ENCODE data around the gene DRGX.

Gene DRGX

GRCh38 chr10:49361735-49362568, 33.9 kb downstream of the DRGX start:
- in situ Hi-C loops (cut with HindIII; ENCODE audit: low pct_unique_long_range_greater_than_20kb, low sequenced_read_pairs): no loop called here
- no peak for TF ChIP-seq JUND (IDR thresholded peaks at IDR 0.05; ENCODE audit: low read depth)
- no peak for DNase-seq (ENCODE audit: low read depth in 1 of 2, low spot score in 1 of 2)

GRCh38 chr10:49361178-49361554, 34.7 kb downstream of the DRGX start:
- no peak for TF ChIP-seq JUND (IDR thresholded peaks at IDR 0.05; ENCODE audit: low read depth)
- in situ Hi-C loops (cut with HindIII; ENCODE audit: low pct_unique_long_range_greater_than_20kb, low sequenced_read_pairs): no loop called here
- no peak for DNase-seq (ENCODE audit: low read depth in 1 of 2, low spot score in 1 of 2)

GRCh38 chr10:49360271-49361177, 35.4 kb downstream of the DRGX start:
- in situ Hi-C loops (cut with HindIII; ENCODE audit: low pct_unique_long_range_greater_than_20kb, low sequenced_read_pairs): no loop called here
- TF ChIP-seq JUND (IDR thresholded peaks at IDR 0.05; ENCODE audit: low read depth): no peak

DNA sequence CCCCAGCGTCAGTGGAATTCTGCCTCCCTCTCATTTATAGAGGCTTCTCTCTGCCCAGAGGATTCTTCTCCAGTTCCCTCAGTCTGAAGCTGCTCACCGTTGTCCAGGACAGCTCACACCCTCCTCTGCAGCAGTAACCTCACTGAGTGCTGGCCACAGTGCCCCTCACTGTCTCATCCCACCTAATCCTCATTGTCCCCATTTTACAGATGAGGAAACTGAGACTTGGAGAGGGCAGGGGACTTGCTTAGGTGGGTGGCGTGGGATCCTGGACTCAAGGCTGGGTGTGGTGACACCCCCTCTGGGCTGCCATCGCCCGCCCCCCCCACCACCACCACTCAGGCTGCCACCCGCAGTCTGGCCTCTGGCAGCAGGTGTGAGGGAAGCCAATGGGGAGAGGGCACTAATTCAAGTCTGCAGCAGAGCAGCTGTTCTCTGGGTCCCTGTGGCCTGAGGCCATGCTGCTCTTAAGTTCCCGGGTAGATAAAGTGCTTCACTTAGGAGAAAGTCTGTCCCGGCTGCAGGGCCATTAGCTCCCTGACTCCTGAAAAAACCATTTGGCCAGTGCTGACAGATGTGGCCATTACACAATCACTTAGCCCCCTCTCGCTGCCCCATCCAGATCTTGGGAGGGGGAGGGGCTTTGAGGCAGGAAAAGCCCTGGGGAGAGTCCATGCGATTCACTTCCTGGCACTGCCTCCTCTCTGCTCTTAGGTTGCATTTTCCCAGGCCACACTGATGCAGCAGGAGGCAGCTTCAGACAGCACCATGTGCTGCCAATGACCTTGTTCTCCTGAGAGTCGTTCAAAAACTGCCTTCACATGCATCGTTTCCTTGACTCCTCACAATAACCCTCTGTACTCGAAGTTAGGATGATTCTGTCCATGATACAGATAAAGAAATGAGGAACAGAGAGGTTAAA, 36.3 kb downstream of the DRGX start:
- DNase-seq (ENCODE audit: low read depth in 1 of 2, low spot score in 1 of 2): no peak
- in situ Hi-C loops (cut with HindIII; ENCODE audit: low pct_unique_long_range_greater_than_20kb, low sequenced_read_pairs): no loop called here
- TF ChIP-seq JUND (IDR thresholded peaks at IDR 0.05; ENCODE audit: low read depth): no peak

More at GRCh38 chr10:49360271-49361177, 35.4 kb downstream of the DRGX start:
- DNase-seq (ENCODE audit: low read depth in 1 of 2, low spot score in 1 of 2): no peak

DNA sequence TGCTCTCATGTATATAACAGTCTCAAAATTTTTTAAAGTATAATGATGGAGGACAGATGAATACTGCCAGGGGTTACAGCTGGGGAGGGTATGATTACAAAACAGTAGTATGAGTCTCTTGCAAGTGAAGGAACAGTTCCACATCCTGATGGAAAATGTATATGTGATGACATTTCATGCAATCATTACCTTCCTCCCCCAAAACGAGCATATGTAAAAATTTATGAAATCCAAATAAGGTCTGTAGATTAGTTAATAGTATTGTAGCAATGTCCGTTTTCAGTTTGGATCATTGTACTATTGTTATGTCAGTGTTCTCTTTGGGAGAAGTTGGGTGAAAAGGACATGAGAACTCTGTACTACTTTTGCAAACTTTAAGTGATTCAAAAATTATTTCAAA, 38.0 kb downstream of the DRGX start:
- in situ Hi-C loops (cut with HindIII; ENCODE audit: low pct_unique_long_range_greater_than_20kb, low sequenced_read_pairs): no loop called here
- DNase-seq (ENCODE audit: low read depth in 1 of 2, low spot score in 1 of 2): no peak
- TF ChIP-seq JUND (IDR thresholded peaks at IDR 0.05; ENCODE audit: low read depth): no peak

- TF ChIP-seq JUND (IDR thresholded peaks at IDR 0.05; ENCODE audit: low read depth): no peak
- in situ Hi-C loops (cut with HindIII; ENCODE audit: low pct_unique_long_range_greater_than_20kb, low sequenced_read_pairs): no loop called here
- no peak for DNase-seq (ENCODE audit: low read depth in 1 of 2, low spot score in 1 of 2)
Measured at GRCh38 chr10:49356944-49357343, 38.9 kb downstream of the DRGX start.

DNA sequence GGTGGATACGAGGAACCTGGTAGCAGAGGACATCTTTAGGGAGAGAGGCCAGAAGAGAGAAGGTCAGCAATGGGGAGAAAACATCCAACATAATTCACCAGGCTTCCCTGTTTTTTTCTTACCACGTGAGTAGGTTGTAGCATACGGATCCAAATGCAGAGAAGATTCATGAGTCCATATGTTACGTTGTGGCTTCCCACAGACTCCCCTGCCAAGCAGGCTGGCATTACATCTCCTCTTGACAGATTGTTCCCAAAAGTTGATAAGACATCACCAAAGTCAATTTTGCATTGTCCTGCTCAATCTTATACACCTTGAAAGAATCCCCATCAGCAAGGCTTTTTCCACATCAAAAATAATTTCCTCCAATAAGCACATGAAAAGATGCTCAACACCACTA, 39.7 kb downstream of the DRGX start:
- in situ Hi-C loops (cut with HindIII; ENCODE audit: low pct_unique_long_range_greater_than_20kb, low sequenced_read_pairs): no loop called here
- TF ChIP-seq JUND (IDR thresholded peaks at IDR 0.05; ENCODE audit: low read depth): no peak
- no peak for DNase-seq (ENCODE audit: low read depth in 1 of 2, low spot score in 1 of 2)

DNA sequence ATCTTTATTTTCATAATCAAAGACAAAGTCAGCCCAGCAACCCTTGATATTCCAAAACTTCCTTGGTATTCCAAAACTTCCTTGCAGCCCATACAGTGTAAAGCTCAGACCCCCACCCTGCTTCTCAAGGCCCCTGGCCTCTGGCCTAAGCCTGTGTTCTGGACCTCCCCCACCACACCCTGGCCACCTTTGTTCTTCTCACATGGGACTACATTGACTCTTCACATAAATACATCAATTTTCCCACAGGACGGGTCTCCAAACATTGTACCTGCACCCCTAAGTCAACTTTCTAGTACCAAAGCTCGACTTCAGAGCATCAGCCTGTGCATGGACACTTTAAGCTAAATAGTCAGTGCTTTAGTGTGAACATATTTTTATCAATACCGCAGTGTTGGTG, 40.7 kb downstream of the DRGX start:
- in situ Hi-C loops (cut with HindIII; ENCODE audit: low pct_unique_long_range_greater_than_20kb, low sequenced_read_pairs): no loop called here
- no peak for TF ChIP-seq JUND (IDR thresholded peaks at IDR 0.05; ENCODE audit: low read depth)
- no peak for DNase-seq (ENCODE audit: low read depth in 1 of 2, low spot score in 1 of 2)

- in situ Hi-C loops (cut with HindIII; ENCODE audit: low pct_unique_long_range_greater_than_20kb, low sequenced_read_pairs): no loop called here
- no peak for TF ChIP-seq JUND (IDR thresholded peaks at IDR 0.05; ENCODE audit: low read depth)
- no peak for DNase-seq (ENCODE audit: low read depth in 1 of 2, low spot score in 1 of 2)
Measured at GRCh38 chr10:49354593-49354992, 41.3 kb downstream of the DRGX start.

GRCh38 chr10:49353895-49354566, 41.9 kb downstream of the DRGX start:
- in situ Hi-C loops (cut with HindIII; ENCODE audit: low pct_unique_long_range_greater_than_20kb, low sequenced_read_pairs): no loop called here
- DNase-seq (ENCODE audit: low read depth in 1 of 2, low spot score in 1 of 2): no peak
- no peak for TF ChIP-seq JUND (IDR thresholded peaks at IDR 0.05; ENCODE audit: low read depth)

GRCh38 chr10:49353026-49353894, 42.6 kb downstream of the DRGX start:
- in situ Hi-C loops (cut with HindIII; ENCODE audit: low pct_unique_long_range_greater_than_20kb, low sequenced_read_pairs): no loop called here
- no peak for DNase-seq (ENCODE audit: low read depth in 1 of 2, low spot score in 1 of 2)
- no peak for TF ChIP-seq JUND (IDR thresholded peaks at IDR 0.05; ENCODE audit: low read depth)
